Cortex of kidney (tissue), 1 donor: ENCODE results near the gene JPT1.
"Not testable (repeated sequence)": the region's sequence is repeated elsewhere in the genome, so short reads cannot be mapped to it uniquely, and the experiment has no call there.

Experiments
- DNase-seq: peaks from one replicate; lab custom pipeline; 2025; lab: John Stamatoyannopoulos, UW

JPT1 gene

DNA sequence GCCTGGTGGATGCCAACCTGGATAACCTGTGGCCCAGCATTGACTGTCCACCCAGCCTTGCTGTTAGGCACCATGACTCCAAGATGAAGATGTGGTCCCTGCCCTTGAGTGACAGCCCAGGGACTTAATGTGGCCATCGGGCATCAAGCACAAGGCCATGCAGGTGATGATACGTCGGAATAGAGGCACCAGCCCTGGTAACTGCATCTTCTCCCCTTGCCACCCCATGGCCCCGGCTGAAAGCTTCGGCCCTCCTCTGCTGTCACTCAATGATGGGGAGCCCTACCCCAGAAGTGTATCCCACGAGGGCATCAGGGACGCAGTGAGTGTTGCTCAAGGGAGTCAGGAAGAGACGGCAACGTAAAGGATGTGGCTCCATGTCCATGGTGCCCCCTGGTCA is 24.7 kb downstream of the JPT1 start:
- DNase-seq, result no peak

DNA sequence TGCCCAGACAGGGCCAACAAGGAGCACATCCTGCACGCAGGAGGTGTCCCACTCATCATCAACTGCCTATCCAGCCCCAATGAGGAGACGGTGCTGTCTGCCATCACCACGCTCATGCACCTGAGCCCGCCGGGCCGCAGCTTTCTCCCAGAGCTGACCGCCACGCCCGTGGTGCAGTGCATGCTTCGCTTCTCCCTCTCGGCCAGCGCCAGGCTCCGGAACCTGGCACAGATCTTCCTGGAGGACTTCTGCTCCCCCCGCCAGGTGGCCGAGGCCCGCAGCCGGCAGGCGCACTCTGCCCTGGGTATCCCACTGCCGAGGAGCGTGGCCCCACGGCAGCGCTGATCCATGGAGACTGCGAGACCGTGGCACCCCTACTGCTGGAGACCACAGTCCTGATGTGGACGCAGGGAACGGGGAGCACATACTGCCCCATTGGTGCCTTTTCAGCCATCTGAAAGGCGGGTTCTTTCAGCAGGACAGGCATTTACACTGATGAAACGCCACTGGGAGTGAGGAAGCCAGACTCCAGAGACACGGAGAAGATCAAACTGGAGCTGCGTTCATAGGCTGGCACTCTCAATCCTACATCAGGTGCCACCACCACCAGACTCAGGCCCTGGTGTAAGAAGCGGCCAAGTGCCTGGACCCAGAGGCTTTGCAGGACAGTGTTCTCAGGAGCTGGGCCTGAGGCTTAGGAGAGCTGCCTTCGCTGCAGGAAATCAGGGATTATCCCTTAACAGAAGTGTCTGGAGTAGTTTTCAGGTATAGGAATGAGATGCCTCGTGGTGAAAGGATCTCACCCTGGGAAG is 25.4 kb downstream of the JPT1 start:
- DNase-seq, result no peak

DNA sequence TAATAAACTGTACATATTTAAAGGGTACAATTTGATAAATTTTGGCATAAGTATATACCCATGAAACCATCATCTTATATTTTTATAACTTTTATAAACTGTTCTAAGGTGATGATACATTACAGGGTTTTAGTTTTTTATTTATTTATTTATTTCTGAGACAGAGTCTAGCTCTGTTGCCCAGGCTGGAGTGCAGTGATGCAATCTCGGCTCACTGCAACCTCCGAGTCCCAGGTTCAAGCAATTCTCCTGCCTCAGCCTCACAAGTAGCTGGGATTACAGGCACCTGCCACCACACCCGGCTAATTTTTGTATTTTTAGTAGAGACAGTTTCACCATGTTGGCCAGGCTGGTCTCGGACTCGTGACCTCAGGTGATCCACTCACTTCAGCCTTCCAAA is 26.4 kb downstream of the JPT1 start:
- DNase-seq, result not testable (repeated sequence)

DNA sequence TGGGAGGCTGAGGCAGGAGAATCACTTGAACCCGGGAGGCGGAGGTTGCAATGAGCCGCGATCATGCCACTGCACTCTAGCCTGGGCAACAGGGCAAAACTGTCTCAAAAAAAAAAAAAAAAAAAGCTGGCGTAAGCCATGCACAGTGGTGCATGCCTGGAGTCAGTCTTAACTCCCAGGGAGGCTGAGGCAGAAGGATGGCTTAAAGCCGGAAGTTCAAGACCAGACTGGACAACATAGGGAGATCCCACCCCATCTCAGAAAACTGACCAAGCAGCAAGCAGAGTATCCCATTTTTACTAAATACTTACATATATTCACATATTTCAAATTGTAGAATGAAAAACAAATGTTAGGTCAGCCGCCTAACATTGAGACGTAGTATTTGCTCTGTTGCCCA is 27.4 kb downstream of the JPT1 start:
- no peak for DNase-seq

DNA sequence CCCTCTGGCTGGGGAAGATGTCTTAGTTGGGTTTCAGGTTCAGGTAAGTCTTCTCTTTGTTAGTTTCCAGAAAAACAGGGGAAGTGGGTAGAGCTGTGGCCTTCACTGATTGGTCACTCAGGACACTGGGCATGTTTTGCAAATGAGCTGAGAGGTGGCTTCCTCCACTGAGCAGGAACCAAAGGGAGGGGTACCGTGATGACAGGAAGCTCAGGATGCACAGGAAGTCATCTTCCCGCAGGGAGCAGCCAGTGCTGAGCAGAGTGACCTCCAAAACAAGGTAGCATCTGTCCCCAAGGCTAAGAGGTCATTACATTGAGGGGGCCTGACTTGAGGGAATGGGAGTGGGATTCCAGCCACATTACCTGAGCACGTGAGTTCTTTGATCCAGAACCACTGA is 28.3 kb downstream of the JPT1 start:
- DNase-seq, result no peak

DNA sequence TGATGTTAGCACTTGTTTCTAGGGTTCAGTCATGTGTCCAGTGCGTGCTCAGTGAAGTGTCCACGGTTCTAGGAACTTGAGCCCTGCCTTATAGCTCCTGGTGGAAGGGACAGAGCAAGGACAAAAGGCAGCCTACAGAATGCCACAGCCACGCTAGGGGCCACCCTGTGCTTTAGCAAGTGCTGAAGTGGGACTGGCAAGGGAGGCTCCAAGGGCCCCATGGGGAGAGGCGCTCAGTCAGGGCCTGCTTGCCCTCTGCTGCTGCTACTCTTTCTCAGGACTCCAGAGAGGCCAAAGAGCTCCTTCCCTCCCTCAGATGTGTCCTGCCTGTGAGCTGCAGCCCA is 29.5 kb downstream of the JPT1 start:
- DNase-seq, result no peak

DNA sequence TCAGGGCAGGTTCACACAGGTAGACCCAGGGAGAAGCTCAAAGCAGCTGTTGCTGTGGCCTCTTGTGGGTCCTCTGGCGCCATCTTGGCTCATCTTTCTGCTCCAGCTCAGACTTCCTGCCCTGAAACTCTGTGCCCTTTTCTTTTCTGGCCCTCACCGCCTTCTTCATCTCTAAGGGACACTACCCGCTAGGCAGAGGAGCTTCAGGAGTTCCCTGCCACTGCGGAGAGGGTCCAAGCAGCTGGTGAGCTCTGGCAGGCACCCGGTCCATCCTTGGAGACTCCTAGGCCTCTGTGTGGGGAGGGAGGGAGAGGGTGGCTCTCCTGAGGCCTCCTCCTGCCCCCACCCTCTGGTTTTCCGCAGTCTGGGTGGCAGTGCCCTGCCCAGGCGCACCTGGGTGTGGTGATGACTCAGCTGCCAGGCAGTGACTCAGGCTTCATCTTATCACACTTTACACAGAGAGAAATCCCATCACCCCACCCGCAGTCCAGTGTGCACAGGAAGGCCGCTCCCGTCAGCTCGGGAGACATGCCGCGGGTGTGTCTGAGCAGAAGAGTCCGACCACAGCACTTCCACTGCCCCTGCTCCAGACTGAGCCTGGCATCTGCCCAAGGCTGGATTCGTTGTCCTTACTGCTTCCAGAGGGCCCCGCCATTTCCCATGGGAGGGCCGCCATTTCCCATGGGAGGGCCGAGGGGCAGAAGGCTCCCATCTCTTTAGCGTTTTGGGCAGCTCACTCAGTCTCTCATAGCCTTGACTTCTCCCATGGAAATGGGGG is 30.1 kb downstream of the JPT1 start:
- no peak for DNase-seq

DNA sequence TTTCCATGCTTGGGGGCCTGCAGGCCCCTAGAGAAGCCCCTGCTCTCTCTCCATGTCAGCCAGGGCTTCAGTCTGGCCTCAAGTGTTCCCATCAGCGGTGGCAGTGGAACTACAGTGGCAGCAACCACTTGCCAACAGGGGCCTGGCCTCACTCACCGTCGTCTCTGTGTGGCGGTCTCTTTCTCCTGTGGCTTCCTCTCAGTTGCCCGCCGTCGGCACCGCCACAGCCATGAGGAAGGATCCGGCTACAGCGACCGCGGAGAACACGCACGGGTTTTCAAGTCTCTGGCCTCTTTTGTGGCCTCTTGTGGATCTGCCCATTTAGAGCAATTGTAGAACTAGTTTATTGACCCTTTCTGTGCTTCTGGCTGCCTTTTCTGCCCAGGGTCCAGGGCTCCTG is 36.0 kb downstream of the JPT1 start:
- DNase-seq, result no peak

DNA sequence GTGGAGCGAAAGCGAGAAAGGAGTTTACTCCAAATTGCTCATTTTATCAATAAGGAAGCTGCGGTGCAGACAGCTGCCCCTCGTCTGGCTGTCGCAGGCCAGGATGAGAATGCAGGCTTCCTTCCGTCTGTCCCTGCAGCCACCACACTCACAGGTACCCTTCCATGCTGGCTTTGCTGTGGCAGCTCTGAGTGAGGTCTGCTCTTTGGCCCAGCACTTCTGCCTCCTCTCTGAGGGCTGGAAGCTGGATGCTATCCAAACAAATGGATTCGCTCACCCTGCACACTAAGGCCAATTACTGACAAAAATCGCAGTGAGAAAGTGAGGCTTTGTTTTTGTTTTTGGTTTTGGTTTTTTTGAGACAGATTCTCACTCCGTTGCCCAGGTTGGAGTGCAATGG is 37.6 kb downstream of the JPT1 start:
- DNase-seq, result no peak

DNA sequence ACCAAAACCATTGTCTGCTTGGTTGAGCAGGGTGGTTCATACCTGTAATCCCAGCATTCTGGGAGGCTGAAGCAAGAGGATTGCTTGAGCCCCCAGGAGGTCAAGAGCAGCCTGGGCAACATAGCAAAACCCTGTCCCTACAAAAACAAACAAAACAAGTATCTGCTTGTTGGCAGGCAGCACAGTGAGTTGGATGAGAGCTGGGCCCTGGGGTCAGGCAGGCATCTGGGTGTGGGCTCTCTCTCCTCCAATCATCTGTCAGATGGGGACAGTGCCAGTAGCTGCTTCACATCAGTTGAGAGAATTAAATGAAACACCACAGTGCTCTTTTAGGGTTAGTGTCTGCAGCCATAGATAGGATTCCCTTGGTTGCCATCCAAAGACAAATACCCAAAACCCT is 38.8 kb downstream of the JPT1 start:
- no peak for DNase-seq

GRCh38 chr17:75114552-75115314 is 39.6 kb downstream of the JPT1 start:
- no peak for DNase-seq

GRCh38 chr17:75113798-75114551 is 40.3 kb downstream of the JPT1 start:
- no peak for DNase-seq

- DNase-seq, result no peak
These were observed 42.5 kb downstream of the JPT1 start for GRCh38 chr17:75111777-75112335.

DNA sequence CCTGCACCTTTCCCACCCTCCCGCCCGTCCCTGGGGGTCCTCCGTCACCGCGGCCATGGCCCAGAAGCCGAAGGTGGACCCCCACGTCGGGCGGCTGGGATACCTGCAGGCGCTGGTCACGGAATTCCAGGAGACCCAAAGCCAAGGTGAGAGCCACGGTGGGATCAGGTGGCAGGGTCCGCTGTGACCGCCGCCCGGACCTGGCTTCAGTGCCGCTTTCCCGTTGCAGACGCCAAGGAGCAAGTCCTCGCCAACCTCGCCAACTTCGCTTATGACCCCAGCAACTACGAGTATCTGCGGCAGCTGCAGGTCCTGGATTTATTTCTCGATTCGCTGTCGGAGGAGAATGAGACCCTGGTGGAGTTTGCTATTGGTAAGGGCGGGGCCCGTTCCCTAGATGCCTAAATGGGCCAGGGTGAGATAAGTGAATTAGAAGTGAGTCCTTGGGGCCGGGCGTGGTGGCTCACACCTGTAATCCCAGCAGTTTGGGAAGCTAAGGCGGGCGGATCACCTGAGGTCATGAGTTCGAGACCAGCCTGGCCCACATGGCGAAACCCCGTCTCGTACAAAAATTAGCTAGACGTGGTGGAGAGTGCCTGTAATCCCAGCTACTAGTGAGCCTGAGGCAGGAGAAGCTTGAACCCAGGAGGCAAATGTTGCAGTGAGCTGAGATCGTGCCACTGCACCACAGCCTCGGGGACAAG is 43.9 kb downstream of the JPT1 start:
- DNase-seq, result no peak

GRCh38 chr17:75109407-75110233 is 44.7 kb downstream of the JPT1 start, which contains the start of gene ARMC7:
Gene ARMC7 (plus strand): TSS chr17:75109969. CDS start chr17:75110289, 320 bp downstream.
- no peak for DNase-seq

DNA sequence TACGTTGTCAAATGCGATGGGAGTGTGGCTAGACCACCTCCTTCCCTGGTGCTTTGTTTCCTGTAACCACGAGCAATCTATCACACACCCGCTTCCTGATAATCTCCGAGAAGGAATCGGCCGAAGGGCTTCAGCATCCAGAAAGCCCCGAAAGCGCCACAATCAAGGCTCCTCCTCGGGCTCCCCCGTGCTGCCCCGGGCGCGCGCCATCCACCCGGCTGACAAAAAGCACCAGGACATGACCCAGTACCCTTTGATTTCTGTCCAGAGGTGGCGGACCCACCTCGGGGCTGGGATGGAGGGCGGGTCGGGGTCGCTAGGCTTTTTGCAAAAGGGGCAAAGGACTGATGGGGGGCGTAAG is 45.3 kb downstream of the JPT1 start:
- DNase-seq, result no peak

GRCh38 chr17:75108193-75108592 is 46.1 kb downstream of the JPT1 start:
- no peak for DNase-seq

DNA sequence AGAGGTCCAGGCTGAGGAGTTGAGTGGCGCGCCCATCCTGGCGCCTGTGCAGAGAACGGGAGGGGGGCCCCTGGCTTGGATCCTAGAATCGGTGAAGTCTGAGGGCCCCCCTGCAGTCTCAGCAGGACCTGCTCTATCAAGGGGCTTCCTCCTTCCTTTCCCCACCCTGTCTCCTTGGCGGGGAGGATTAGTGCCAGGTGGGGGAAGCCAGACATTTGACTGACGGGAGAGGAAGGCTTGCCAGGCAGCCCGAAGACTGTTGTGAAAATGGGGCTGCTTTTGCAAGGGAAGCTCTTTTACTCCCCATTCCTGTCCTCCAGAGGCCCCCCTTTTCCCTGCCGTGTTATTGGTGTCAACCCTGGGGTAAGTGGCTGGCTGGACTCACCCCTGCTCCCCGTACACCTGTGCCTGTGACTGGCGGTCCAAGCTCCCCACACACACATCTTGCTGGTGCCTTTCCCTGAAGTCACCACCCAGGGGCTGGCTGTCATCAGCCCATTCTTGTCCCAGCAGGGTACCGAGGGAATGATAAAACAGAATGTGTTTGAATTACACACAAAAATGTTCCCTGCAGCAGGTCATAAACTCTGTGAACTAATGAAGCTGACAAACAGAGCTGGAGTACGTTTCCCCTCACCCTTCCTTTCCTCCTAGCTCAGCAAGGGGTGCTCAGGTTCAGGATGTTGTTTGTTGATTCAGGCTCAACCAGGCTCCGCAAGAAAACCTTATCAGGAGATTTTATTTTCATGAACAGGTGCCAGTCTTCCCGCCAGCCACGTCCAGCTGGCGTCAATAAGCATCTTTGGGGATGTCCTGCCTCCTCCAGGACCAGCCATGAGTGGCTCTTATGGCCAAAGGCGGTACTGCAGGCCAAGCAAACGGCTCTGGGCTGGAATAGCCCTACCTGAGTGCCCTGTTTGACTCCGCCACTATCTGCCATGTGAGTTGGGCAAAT is 48.9 kb downstream of the JPT1 start:
- no peak for DNase-seq
